A673 (cell line): ENCODE results near the gene ADGRG1. TPM values are rescaled to one million over a fixed set of nuclear protein-coding genes. Genes with fewer than 3 reads are reported as not detected.

Experiments
- BruUV-seq: library from RNA; stranded (reverse); fragments of 400-500 nt; replicated peaks from 2 replicates; lab custom pipeline; 2021; lab: Mats Ljungman, UMichigan
- CTCF ChIA-PET: fragments of 300-600 bp; sonication (Branson Sonifier 250); formaldehyde crosslinking; loops from one replicate; lab custom pipeline; 2022; ENCODE audit warnings: antibody characterized with exemption; lab: Charles Lee
- POLR2A ChIA-PET: fragments of 300-600 bp; sonication (Branson Sonifier 250); formaldehyde crosslinking; loops from one replicate; lab custom pipeline; 2022; ENCODE audit warnings: antibody characterized with exemption; ENCODE audit not compliant: low non-redundant PET; lab: Charles Lee
- DNase-seq: peaks from one replicate; pipeline ENCODE4 v3.0.0-alpha.2; 2015; ENCODE audit warnings: low spot score
- H3K27ac ChIP-seq: fragments of 200-600 bp; sonication (generic); 2 replicates; pipeline ENCODE4 v1.5.1; 2016; ENCODE audit warnings: mixed run types, low read depth, mild to moderate bottlenecking, mixed read lengths, antibody characterized with exemption, low read length; ENCODE audit not compliant: poor library complexity, severe bottlenecking
- H3K27me3 ChIP-seq: fragments of 200-600 bp; sonication (generic); replicated peaks from 2 replicates; pipeline ENCODE4 v1.6.1; 2017; ENCODE audit warnings: mixed run types, low read depth, mild to moderate bottlenecking, mixed read lengths, antibody characterized with exemption, low read length; ENCODE audit not compliant: insufficient read depth, poor library complexity
- H3K36me3 ChIP-seq: fragments of 200-600 bp; sonication (generic); 2 replicates; pipeline ENCODE4 v1.6.1; 2016; ENCODE audit warnings: mixed run types, mild to moderate bottlenecking, mixed read lengths, antibody characterized with exemption, low read length; ENCODE audit not compliant: insufficient read depth, poor library complexity, severe bottlenecking
- H3K4me1 ChIP-seq: fragments of 200-600 bp; sonication (generic); 2 replicates; pipeline ENCODE4 v1.6.1; 2017; ENCODE audit warnings: mixed run types, mild to moderate bottlenecking, mixed read lengths, antibody characterized with exemption, low read length; ENCODE audit not compliant: insufficient read depth, poor library complexity, severe bottlenecking
- H3K4me3 ChIP-seq: fragments of 200-600 bp; sonication (generic); 2 replicates; pipeline ENCODE4 v1.5.1; 2016; ENCODE audit warnings: low read depth, mixed run types, mild to moderate bottlenecking, mixed read lengths, low read length; ENCODE audit not compliant: poor library complexity, severe bottlenecking
- H3K9me3 ChIP-seq: fragments of 200-600 bp; sonication (generic); 2 replicates; pipeline ENCODE4 v1.6.1; 2016; ENCODE audit warnings: mixed run types, low read depth, mild to moderate bottlenecking, mixed read lengths, antibody characterized with exemption, low read length; ENCODE audit not compliant: poor library complexity, severe bottlenecking
- EZH2 ChIP-seq: fragments of 200-600 bp; sonication (generic); IDR thresholded peaks from 2 replicates; pipeline ENCODE4 v1.6.1; 2017; ENCODE audit warnings: borderline replicate concordance, low read depth, mild to moderate bottlenecking, mixed read lengths, antibody characterized with exemption, low read length; ENCODE audit not compliant: poor library complexity, severe bottlenecking
- intact Hi-C: fragments of 100-400 bp; cut with micrococcal nuclease; formaldehyde crosslinking; loops from one replicate; pipeline ENCODE4 v1.10.0; 2022; ENCODE audit not compliant: unreplicated experiment
- total RNA-seq: library from RNA; stranded (reverse); gene quantifications from 2 replicates; pipeline ENCODE4 v1.2.3, GENCODE V29; 2021
- TF ChIP-seq, protein P1 (sequence below): fragments of 300-800, 200-600 bp; sonication (generic); conservative IDR thresholded peaks from 2 replicates; pipeline ENCODE4 v1.5.1; 2017; ENCODE audit warnings: low read depth, mild to moderate bottlenecking, antibody characterized with exemption, low read length, moderate library complexity, mixed read lengths

ADGRG1 gene
- total RNA-seq, 1 experiment from 2014 or later = 0.75 TPM

DNA sequence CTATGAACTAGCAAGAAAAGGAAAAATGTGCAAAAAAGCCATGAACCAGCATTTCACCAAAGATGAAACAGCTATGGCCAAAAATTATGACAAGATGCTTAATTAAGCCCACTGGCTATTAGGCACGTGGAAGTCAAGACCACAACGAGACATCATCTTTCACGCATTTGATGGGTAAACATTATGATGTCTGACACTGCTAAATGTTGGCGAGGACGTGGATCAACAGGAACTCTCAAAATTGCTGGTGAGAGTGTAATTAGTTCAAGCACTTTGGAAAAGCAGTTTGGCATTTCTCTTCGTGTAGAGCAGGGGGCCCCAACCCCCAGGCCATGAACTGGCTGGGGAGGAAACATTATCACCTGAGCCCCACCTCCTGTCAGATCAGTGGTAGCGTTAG lies 39.6 kb upstream of the ADGRG1 start:
- Histone ChIP-seq H3K4me1 (peaks cover 10% of the 10 kb centered on the region), H3K4me3 (no peak overlapping the region), H3K27ac (no peak overlapping the region), H3K9me3 (no peaks in the 10 kb centered on the region), H3K27me3 (no peaks in the 10 kb centered on the region), H3K36me3 (no peaks in the 10 kb centered on the region)
- ChIA-PET CTCF (interaction anchor here (0.6 kb wide), 1 partner anchor 62 kb away, joined by 4 read pairs; no protein-coding TSS in a partner anchor), POLR2A (no interaction called here)
- intact Hi-C loops = no loop called here
- TF ChIP-seq, protein P1, sequence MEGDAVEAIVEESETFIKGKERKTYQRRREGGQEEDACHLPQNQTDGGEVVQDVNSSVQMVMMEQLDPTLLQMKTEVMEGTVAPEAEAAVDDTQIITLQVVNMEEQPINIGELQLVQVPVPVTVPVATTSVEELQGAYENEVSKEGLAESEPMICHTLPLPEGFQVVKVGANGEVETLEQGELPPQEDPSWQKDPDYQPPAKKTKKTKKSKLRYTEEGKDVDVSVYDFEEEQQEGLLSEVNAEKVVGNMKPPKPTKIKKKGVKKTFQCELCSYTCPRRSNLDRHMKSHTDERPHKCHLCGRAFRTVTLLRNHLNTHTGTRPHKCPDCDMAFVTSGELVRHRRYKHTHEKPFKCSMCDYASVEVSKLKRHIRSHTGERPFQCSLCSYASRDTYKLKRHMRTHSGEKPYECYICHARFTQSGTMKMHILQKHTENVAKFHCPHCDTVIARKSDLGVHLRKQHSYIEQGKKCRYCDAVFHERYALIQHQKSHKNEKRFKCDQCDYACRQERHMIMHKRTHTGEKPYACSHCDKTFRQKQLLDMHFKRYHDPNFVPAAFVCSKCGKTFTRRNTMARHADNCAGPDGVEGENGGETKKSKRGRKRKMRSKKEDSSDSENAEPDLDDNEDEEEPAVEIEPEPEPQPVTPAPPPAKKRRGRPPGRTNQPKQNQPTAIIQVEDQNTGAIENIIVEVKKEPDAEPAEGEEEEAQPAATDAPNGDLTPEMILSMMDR = no peak
- TF ChIP-seq EZH2 = no peak
- BruUV-seq = no TSS peak
- no peak for DNase-seq

DNA sequence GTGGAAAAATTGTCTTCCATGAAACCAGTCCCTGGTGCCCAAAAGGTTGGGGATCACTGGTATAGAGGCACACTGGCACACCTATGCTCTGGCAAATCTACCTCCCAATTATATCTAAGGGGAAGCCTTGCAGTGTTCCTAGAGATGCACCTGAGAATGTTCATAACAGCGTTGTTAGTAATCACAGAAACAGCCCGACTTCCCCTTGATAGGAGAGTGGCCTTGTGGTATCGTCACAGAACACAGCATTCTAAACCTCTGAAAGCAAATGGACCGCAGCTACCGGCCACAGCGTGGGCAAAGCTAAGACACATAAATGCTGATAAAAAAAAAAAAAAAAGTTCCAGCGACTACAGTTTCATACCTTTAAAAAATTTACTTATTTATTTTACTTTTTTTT lies 39.1 kb upstream of the ADGRG1 start:
- TF ChIP-seq, protein P1 = no peak
- TF ChIP-seq EZH2 = no peak
- intact Hi-C loops = no loop called here
- H3K9me3 ChIP-seq = no peaks in the 10 kb centered on the region
- no TSS peak for BruUV-seq
- H3K4me1 ChIP-seq = peaks cover 10% of the 10 kb centered on the region
- H3K27ac ChIP-seq = no peak overlapping the region
- H3K36me3 ChIP-seq = no peaks in the 10 kb centered on the region
- no peaks in the 10 kb centered on the region for H3K27me3 ChIP-seq
- no peak overlapping the region for H3K4me3 ChIP-seq
- ChIA-PET POLR2A (no interaction called here), CTCF (interaction anchor here (0.6 kb wide), 1 partner anchor 62 kb away, joined by 4 read pairs; no protein-coding TSS in a partner anchor)
- no peak for DNase-seq

DNA sequence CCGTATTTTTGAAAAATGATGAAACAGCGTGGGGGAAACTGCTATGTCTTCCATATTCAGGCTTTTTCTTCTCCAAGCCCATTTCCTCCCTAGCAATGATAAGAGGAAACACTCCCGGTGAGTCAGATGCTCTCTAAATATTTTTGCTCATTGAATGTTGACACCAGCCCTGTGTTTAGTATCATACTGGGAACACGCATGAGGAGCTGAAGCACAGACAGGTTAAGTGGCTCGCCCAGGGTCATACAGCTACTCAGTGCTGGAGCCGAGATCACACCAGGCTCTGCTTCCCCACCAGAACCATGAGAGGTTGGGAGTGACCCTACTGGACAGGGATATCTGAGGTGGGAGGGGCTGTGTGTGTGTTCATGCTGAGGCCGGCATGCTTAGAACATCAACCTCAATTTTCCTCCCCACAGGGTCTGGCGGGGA lies 37.8 kb upstream of the ADGRG1 start:
- H3K27me3 ChIP-seq = no peaks in the 10 kb centered on the region
- POLR2A ChIA-PET = interaction anchor here (0.6 kb wide), 1 partner anchor 405 kb away, joined by 4 read pairs; the partner anchor contains the start of genes PSME3IP1 and RSPRY1
- peaks cover 10% of the 10 kb centered on the region for H3K4me1 ChIP-seq
- no peaks in the 10 kb centered on the region for H3K9me3 ChIP-seq
- no peaks in the 10 kb centered on the region for H3K36me3 ChIP-seq
- TF ChIP-seq, protein P1 = no peak
- TF ChIP-seq EZH2 = no peak
- CTCF ChIA-PET = interaction anchor here (0.5 to 2.3 kb wide), 8 partner anchors 14 to 539 kb away, joined by 3 to 6 read pairs (median 6); partner anchors contain the start of genes ADGRG1 and CFAP20
- no peak overlapping the region for H3K27ac ChIP-seq
- BruUV-seq = no TSS peak
- DNase-seq = peak; percentile 48
- H3K4me3 ChIP-seq = no peak overlapping the region
- intact Hi-C loops = loop anchor here (1.0 to 10.0 kb wide), 4 partner anchors 59 to 412 kb away; partner anchors contain the start of genes USB1 and ZNF319
